HepG2 (cell line): ENCODE results near the gene PROK2. TPM values are rescaled to one million over a fixed set of nuclear protein-coding genes. Genes with fewer than 3 reads are reported as not detected.
A peak's percentile ranks its signal among the peaks of the same experiment; 100 is the strongest.

Source experiments
- ATAC-seq: fragments of 200-7000 bp; cut with Tn5 transposase; 3 replicates; pipeline ENCODE4 v1.9.1; 2020; ENCODE audit warnings: mild to moderate bottlenecking, moderate library complexity
- BruUV-seq: library from RNA; stranded (reverse); fragments of 400-500 nt; replicated peaks from 2 replicates; lab custom pipeline; 2021; lab: Mats Ljungman, UMichigan
- CTCF ChIA-PET: fragments of 300-600 bp; formaldehyde crosslinking; extraction: SDS; loops from one replicate; lab custom pipeline; 2021; ENCODE audit warnings: low total read pairs, inconsistent platforms, low intra/inter-chr PET ratio; lab: Yijun Ruan, JAX
- POLR2A ChIA-PET: fragments of 350-600 bp; sonication (Branson Sonifier 250); formaldehyde crosslinking; loops from one replicate; lab custom pipeline; 2020; ENCODE audit warnings: antibody characterized with exemption, inconsistent platforms; lab: Yijun Ruan, JAX
- DNase-seq: peaks from one replicate; pipeline ENCODE4 v3.0.0-alpha.2; 2015; ENCODE audit warnings: low spot score
- FAIRE-seq: peaks from 3 replicates; lab custom pipeline; 2011; peaks lifted over from hg19 to GRCh38; lab: Jason Lieb, UNC
- H2AFZ ChIP-seq: one replicate; pipeline ENCODE4 v1.6.1; 2011; ENCODE audit warnings: low read length, inconsistent platforms
- H3K27ac ChIP-seq: fragments of 300-600 bp; 3 replicates; pipeline ENCODE4 v1.8.0; 2011; ENCODE audit warnings: mixed run types, mild to moderate bottlenecking, mixed read lengths, low read length, inconsistent platforms; ENCODE audit not compliant: insufficient read depth; ENCODE audit errors: extremely low read length
- H3K27me3 ChIP-seq, 2 experiments: fragments of 200-600 bp in 1 of 2; 2 replicates in 1 of 2; 3 replicates in 1 of 2; pipeline versions ENCODE4 v1.6.0 to v1.8.0; 2011; ENCODE audit warnings: low read length in 2 of 2, mild to moderate bottlenecking in 2 of 2, moderate library complexity in 2 of 2, inconsistent platforms in 1 of 2; ENCODE audit not compliant: insufficient read depth in 2 of 2, control insufficient read depth in 1 of 2
- H3K36me3 ChIP-seq, 2 experiments: fragments of 200-600 bp in 1 of 2; replicated peaks in 1 of 2; 2 replicates in 1 of 2; 3 replicates in 1 of 2; pipeline versions ENCODE4 v1.5.1 to v1.8.0; 2011; ENCODE audit warnings: low read length in 2 of 2, inconsistent platforms in 1 of 2; ENCODE audit not compliant: insufficient read depth in 2 of 2, control insufficient read depth in 1 of 2
- H3K4me1 ChIP-seq: 2 replicates; pipeline ENCODE4 v1.5.1; 2012; ENCODE audit warnings: low read length, inconsistent platforms; ENCODE audit not compliant: insufficient read depth
- H3K4me2 ChIP-seq: 2 replicates; pipeline ENCODE4 v1.6.0; 2011; ENCODE audit warnings: low read depth, low read length, inconsistent platforms
- H3K4me3 ChIP-seq, 3 experiments: fragments of 200-600 bp in 1 of 3; sonication (generic), shearing (Covaris generic) in 1 of 3; replicated peaks in 1 of 3; 2 replicates each; pipeline ENCODE4 v1.5.1; 2011 to 2016; ENCODE audit warnings: low read length in 3 of 3, inconsistent platforms in 2 of 3, low read depth in 2 of 3, mild to moderate bottlenecking in 2 of 3, control low read depth in 1 of 3, mixed read lengths in 1 of 3; ENCODE audit not compliant: insufficient read depth in 1 of 3
- H3K79me2 ChIP-seq: one replicate; pipeline ENCODE4 v1.6.1; 2011; ENCODE audit warnings: low read length, inconsistent platforms; ENCODE audit not compliant: insufficient read depth
- H3K9ac ChIP-seq: 2 replicates; pipeline ENCODE4 v1.6.0; 2011; ENCODE audit warnings: mild to moderate bottlenecking, low read depth, low read length, inconsistent platforms; ENCODE audit not compliant: insufficient read depth
- H3K9me3 ChIP-seq: 2 replicates; pipeline ENCODE4 v1.5.1; 2012; ENCODE audit warnings: mild to moderate bottlenecking, low read length
- H4K20me1 ChIP-seq: 2 replicates; pipeline ENCODE4 v1.6.0; 2011; ENCODE audit warnings: inconsistent platforms, mild to moderate bottlenecking, low read length, moderate library complexity; ENCODE audit not compliant: insufficient read depth
- EZH2 ChIP-seq: conservative IDR thresholded peaks from 2 replicates; pipeline ENCODE4 v1.6.1; 2012; ENCODE audit warnings: mild to moderate bottlenecking, low read depth, low read length, moderate library complexity
- MNT ChIP-seq: fragments of 450-650 bp; IDR thresholded peaks from 2 replicates; pipeline ENCODE4 v1.6.1; 2016
- REL ChIP-seq: sonication (generic); formaldehyde crosslinking; conservative IDR thresholded peaks from 2 replicates; pipeline ENCODE4 v1.8.0; 2022; ENCODE audit warnings: mild to moderate bottlenecking, missing genetic modification reagents, moderate library complexity
- SMC3 ChIP-seq: IDR thresholded peaks from 2 replicates; pipeline ENCODE4 v1.6.1; 2011; ENCODE audit warnings: low read length, improper control_type of control experiment
- SP4 ChIP-seq: sonication (generic); formaldehyde crosslinking; IDR thresholded peaks from 2 replicates; pipeline ENCODE4 v1.8.1; 2023; ENCODE audit warnings: mild to moderate bottlenecking, missing genetic modification reagents
- SPEN ChIP-seq: sonication (generic); formaldehyde crosslinking; IDR thresholded peaks from 2 replicates; pipeline ENCODE4 v1.5.1; 2020; ENCODE audit warnings: low read depth, mild to moderate bottlenecking, missing genetic modification reagents
- SSRP1 ChIP-seq: IDR thresholded peaks from 2 replicates; pipeline ENCODE4 v1.6.1; 2016; ENCODE audit warnings: control low read depth
- ZIK1 ChIP-seq: sonication (generic); formaldehyde crosslinking; IDR thresholded peaks from 2 replicates; pipeline ENCODE4 v1.5.0; 2020; ENCODE audit warnings: mild to moderate bottlenecking, low read depth, missing genetic modification reagents, borderline replicate concordance
- ZNF335 ChIP-seq: sonication (generic); formaldehyde crosslinking; IDR thresholded peaks from 2 replicates; pipeline ENCODE4 v1.4.0; 2020; ENCODE audit warnings: missing genetic modification reagents
- ZNF546 ChIP-seq: sonication (generic); formaldehyde crosslinking; conservative IDR thresholded peaks from 2 replicates; pipeline ENCODE4 v1.8.1; 2023; ENCODE audit warnings: mild to moderate bottlenecking, missing genetic modification reagents
- ZNF572 ChIP-seq: sonication (generic); formaldehyde crosslinking; IDR thresholded peaks from 2 replicates; pipeline ENCODE4 v1.5.1; 2020; ENCODE audit warnings: mild to moderate bottlenecking, missing genetic modification reagents
- ZNF672 ChIP-seq: sonication (generic); formaldehyde crosslinking; IDR thresholded peaks from 2 replicates; pipeline ENCODE4 v1.8.1; 2022; ENCODE audit warnings: missing genetic modification reagents
- ZNF691 ChIP-seq: sonication (generic); formaldehyde crosslinking; IDR thresholded peaks from 2 replicates; pipeline ENCODE4 v1.4.0; 2020; ENCODE audit warnings: missing genetic modification reagents, low read depth, mild to moderate bottlenecking, borderline replicate concordance
- ZNF709 ChIP-seq: sonication (generic); formaldehyde crosslinking; IDR thresholded peaks from 2 replicates; pipeline ENCODE4 v1.5.0; 2020; ENCODE audit warnings: mild to moderate bottlenecking, missing genetic modification reagents
- ZNF749 ChIP-seq: sonication (generic); formaldehyde crosslinking; IDR thresholded peaks from 2 replicates; pipeline ENCODE4 v1.8.0; 2022; ENCODE audit warnings: mild to moderate bottlenecking, missing genetic modification reagents, moderate library complexity, borderline replicate concordance
- WGBS: methylation state at CpG from one replicate; pipeline ENCODE4 v1.1.6; 2017; ENCODE audit warnings: low lambda C conversion rate; 5-methylcytosine and 5-hydroxymethylcytosine counted together
- in situ Hi-C: cut with HindIII; loops from 2 replicates; pipeline ENCODE4 v1.10.0; 2017; ENCODE audit warnings: low pct_unique_long_range_greater_than_20kb; ENCODE audit not compliant: extremely low pct_ligation_motif_present
- intact Hi-C: fragments of 100-400 bp; cut with micrococcal nuclease; formaldehyde crosslinking; loops from one replicate; pipeline ENCODE4 v1.10.0; 2022; ENCODE audit not compliant: unreplicated experiment
- polyA plus RNA-seq, 8 experiments: library from polyadenylated mRNA; depleted of rRNA in 3 of 8; stranded (reverse) in 7 of 8; unstranded in 1 of 8; fragments of >200 nt; fragmentation: Illumina TruSeq in 4 of 8; extraction: Trizol in 4 of 8; gene quantifications; 2 replicates each; pipeline versions ENCODE4 v1.2.1 to v1.2.3, GENCODE V29; 2011 to 2016; ENCODE audit warnings: low read depth in 4 of 8, missing spikeins in 1 of 8, mixed read lengths in 1 of 8; ENCODE audit not compliant: insufficient read depth in 1 of 8
- total RNA-seq, 5 experiments: library from RNA; depleted of rRNA; stranded (reverse); fragments of >200 nt; fragmentation: Illumina TruSeq; extraction: Trizol; gene quantifications; 2 replicates each; pipeline ENCODE4 v1.2.3, GENCODE V29; 2016; ENCODE audit warnings: low read depth in 1 of 5

PROK2 gene
- total and polyA plus RNA-seq, 2 of the 13 experiments (the other 11 are each of a cell fraction or from before 2014, with no cell fraction given), result not detected

- Histone ChIP-seq H3K79me2 (no peaks in the 10 kb centered on the region), H3K9me3 (no peaks in the 10 kb centered on the region), H3K27me3 (peaks cover 8 to 53% of the 10 kb centered on the region in 2 experiments; a peak in 4 of 5 replicates), H2AFZ (no peak within 1 kb of the TSS), H3K36me3 (no peaks in the 10 kb centered on the region), H3K27ac (no peak within 1 kb of the TSS), H3K4me2 (peak within 1 kb of the TSS; percentile 74), H3K4me1 (peaks cover 6% of the 10 kb centered on the region; the same call in 1 of the 2 replicates), H3K4me3 (peak within 1 kb of the TSS; percentile 50 to 74 (median 62); a peak in 5 of 6 replicates), H4K20me1 (no peaks in the 10 kb centered on the region), H3K9ac (no peak within 1 kb of the TSS)
- ChIA-PET POLR2A (no interaction called here), CTCF (no interaction called here)
- no peak for DNase-seq
- no TSS peak for BruUV-seq
- in situ Hi-C loops (no loop called here), intact Hi-C loops (no loop called here)
- peak; percentile 24 for ATAC-seq
- 13% methylated on average over 23 of the region's 80 CpGs for WGBS
- peak; percentile 35; the same call in 1 of the 2 replicates for TF ChIP-seq MNT
- TF ChIP-seq ZNF672 (CRISPR knock-in tag), result no peak
- FAIRE-seq, result no peak
Measured at GRCh38 chr3:71725271-71725991, 59.5 kb downstream of the PROK2 start, which contains the start of gene EIF4E3. Gene EIF4E3, minus strand, starts transcription at chr3:71725402. Its CDS starts 35 bp downstream, at chr3:71725367.

- Histone ChIP-seq H3K27ac (no peak overlapping the region), H3K36me3 (no peaks in the 10 kb centered on the region), H2AFZ (no peak overlapping the region), H3K79me2 (no peaks in the 10 kb centered on the region), H3K4me3 (peak overlapping the region; percentile 50 to 74 (median 62); a peak in 5 of 6 replicates), H3K4me1 (peaks cover 6% of the 10 kb centered on the region; the same call in 1 of the 2 replicates), H3K9me3 (no peaks in the 10 kb centered on the region), H3K27me3 (peaks cover 8 to 55% of the 10 kb centered on the region in 2 experiments; a peak in 4 of 5 replicates), H3K4me2 (peak overlapping the region; percentile 74), H4K20me1 (no peaks in the 10 kb centered on the region), H3K9ac (no peak overlapping the region)
- BruUV-seq, result no TSS peak
- under 1% methylated on average over 23 of the region's 73 CpGs for WGBS
- ATAC-seq (peak; percentile 87), FAIRE-seq (no peak), DNase-seq (no peak)
- ChIA-PET CTCF (no interaction called here), POLR2A (no interaction called here)
- intact Hi-C loops, result no loop called here
- in situ Hi-C loops, result loop anchor here (5.0 to 25.0 kb wide), 3 partner anchors 133 to 1363 kb away; no protein-coding TSS in a partner anchor
- TF ChIP-seq EZH2, result peak; percentile 85
- no peak for TF ChIP-seq SPEN (CRISPR knock-in tag)
- no peak for TF ChIP-seq ZNF691 (CRISPR knock-in tag)
- TF ChIP-seq ZNF546 (CRISPR knock-in tag), result no peak
- no peak for TF ChIP-seq ZNF335
- no peak for TF ChIP-seq SP4 (CRISPR knock-in tag)
- TF ChIP-seq ZNF749 (CRISPR knock-in tag), result no peak
- TF ChIP-seq ZIK1 (CRISPR knock-in tag), result no peak
- TF ChIP-seq SSRP1, result no peak
- TF ChIP-seq ZNF709 (CRISPR knock-in tag), result no peak
- no peak for TF ChIP-seq SMC3
- no peak for TF ChIP-seq ZNF572 (CRISPR knock-in tag)
- TF ChIP-seq REL, result no peak
Measured at GRCh38 chr3:71724584-71725270, 60.2 kb downstream of the PROK2 start.
